OCI-LY1 (cell line): ENCODE data around the gene LRP1.

Source experiments
- EZH2 ChIP-seq: fragments of 200-600 bp; sonication (generic), shearing (Covaris generic); IDR thresholded peaks from 2 replicates; pipeline ENCODE4 v1.8.0; 2017; ENCODE audit warnings: borderline replicate concordance, mixed run types, mild to moderate bottlenecking, antibody characterized with exemption, low read length, moderate library complexity, mixed read lengths
- TF ChIP-seq, protein P1 (sequence below): fragments of 200-600 bp; sonication (generic), shearing (Covaris generic); IDR thresholded peaks from 2 replicates; pipeline ENCODE4 v1.5.1; 2017; ENCODE audit warnings: mild to moderate bottlenecking, antibody characterized with exemption, low read length, moderate library complexity, mixed read lengths

DNA sequence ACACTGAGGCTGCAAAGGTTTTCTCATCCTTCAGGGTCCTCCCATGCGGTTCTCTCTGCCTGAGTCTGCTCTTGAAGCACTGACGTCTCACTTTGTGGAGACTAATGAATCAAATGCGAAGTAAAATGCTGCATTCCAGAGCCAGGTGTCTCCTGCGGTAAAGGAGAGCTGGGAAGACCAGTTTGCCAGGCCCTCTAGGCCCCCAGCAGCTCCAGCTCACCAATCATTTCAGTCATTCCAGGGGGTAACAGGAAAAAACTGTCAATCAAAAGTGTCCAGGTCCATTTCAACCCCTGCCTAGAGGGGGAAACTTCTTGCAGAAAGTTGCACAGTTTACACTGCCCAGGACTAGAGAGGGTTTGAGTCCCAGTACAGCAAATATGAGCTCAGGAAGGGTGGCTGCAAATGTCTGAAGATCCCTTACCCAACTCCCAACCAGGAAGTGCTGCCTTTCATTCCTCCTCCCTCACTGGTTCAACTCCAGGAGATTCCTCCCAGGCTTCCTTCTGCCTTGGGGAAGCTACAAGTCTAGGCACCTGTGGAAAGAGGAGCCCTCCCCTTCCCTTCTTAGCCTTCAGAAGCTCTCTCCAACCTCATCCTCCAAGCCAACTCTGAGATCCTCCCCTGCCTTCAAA, 85.6 kb downstream of the LRP1 start:
- no peak for TF ChIP-seq EZH2
- TF ChIP-seq, protein P1, sequence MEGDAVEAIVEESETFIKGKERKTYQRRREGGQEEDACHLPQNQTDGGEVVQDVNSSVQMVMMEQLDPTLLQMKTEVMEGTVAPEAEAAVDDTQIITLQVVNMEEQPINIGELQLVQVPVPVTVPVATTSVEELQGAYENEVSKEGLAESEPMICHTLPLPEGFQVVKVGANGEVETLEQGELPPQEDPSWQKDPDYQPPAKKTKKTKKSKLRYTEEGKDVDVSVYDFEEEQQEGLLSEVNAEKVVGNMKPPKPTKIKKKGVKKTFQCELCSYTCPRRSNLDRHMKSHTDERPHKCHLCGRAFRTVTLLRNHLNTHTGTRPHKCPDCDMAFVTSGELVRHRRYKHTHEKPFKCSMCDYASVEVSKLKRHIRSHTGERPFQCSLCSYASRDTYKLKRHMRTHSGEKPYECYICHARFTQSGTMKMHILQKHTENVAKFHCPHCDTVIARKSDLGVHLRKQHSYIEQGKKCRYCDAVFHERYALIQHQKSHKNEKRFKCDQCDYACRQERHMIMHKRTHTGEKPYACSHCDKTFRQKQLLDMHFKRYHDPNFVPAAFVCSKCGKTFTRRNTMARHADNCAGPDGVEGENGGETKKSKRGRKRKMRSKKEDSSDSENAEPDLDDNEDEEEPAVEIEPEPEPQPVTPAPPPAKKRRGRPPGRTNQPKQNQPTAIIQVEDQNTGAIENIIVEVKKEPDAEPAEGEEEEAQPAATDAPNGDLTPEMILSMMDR, result no peak
